HG03097 (cell line): ENCODE measurements around the gene WASL.
"Not testable (repeated sequence)": the region's sequence is repeated elsewhere in the genome, so short reads cannot be mapped to it uniquely, and the experiment has no call there.

Experiments used
- ATAC-seq: cut with Tn5 transposase; IDR thresholded peaks from one replicate; pipeline ENCODE4 v1.9.1; 2021; ENCODE audit not compliant: unreplicated experiment, low FRiP score

Gene WASL

DNA sequence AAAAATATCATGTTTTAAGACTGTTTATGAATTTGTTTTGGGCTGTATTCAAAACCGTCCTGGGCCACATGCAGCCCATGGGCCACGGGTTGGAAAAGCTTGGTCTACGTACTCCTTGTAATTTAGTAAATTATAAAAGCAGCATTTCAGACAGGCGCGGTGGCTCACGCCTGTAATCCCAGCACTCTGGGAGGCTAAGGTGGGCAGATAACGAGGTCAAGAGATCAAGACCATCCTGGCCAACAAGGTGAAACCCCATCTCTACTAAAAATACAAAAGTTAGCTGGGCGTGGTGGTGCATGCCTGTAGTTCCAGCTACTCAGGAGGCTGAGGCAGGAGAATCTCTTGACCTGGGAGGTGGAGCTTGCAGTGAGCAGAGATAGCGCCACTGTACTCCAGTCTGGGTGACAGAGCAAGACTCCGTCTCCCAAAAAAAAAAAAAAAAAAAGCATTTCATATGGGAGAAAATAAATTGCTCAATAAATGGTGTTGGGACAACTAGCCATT is 11.6 kb downstream of the WASL start:
- ATAC-seq, result not testable (repeated sequence)

DNA sequence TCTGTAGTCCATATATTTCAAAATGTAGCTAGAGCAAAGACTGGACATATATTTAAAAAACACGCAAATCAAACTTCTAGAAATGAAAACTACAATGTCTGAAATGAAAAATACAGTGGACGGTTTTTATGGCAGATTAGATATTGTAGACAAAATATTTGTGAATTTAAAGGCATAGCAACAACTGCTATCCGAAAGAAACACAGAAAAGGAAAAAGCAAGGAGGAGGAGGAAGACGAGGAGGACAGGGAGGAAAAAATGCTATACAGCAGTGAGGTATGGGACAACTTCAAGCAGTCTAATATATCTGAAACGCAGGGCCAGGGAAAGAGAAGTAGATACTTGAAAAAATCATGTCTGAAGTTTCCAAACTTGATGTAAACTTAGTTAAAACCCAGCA is 13.3 kb downstream of the WASL start:
- no peak for ATAC-seq

- no peak for ATAC-seq
Observed at GRCh38 chr7:123734498-123734897, 14.3 kb downstream of the WASL start.

- ATAC-seq, result no peak
Observed at GRCh38 chr7:123732413-123733091, 16.3 kb downstream of the WASL start.

DNA sequence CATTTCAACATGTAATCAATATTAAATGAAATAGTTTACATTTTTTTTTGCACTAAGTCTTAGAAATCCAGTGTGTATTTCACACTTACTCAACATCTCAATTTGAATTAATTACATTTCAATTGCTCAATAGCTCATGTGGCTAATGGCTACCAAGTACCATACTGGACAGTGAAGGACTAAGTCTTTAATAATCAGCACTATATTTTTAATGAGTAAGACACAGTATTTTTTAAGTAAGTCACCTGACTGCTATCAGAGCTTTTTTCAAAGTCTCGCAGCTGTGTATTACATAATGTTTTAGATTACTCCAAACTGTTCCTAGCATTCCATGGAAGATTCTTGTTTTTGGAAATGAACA is 19.6 kb downstream of the WASL start:
- no peak for ATAC-seq

GRCh38 chr7:123727071-123727837 is 21.5 kb downstream of the WASL start:
- no peak for ATAC-seq

DNA sequence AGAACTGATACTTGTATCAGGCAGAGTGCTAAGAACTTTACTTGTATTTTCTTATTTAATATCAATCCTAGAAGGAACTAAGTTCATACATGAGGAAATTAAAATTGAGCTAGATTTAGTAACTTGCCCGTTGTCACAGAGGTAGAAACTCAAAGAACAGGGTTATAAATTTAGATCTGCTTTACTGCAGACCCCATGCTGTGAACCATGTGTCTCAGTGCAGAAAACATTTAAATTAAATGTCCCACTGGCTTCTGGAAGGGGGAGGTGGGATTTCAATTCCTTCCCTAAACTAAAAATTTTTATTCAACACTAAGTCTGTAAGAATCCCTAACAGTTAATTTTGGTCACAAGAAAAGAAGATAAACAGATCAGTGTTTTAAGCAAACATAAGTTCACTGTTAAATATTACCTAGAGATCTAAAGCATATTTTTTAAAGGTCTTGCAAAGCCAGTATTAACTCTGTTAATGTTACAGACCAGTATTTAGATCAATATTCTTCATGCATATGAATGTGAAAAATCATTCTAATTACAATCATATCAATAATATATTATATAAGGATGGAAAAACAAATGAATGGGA is 23.1 kb downstream of the WASL start:
- no peak for ATAC-seq

- ATAC-seq, result no peak
Observed at GRCh38 chr7:123724817-123725253, 24.0 kb downstream of the WASL start.

DNA sequence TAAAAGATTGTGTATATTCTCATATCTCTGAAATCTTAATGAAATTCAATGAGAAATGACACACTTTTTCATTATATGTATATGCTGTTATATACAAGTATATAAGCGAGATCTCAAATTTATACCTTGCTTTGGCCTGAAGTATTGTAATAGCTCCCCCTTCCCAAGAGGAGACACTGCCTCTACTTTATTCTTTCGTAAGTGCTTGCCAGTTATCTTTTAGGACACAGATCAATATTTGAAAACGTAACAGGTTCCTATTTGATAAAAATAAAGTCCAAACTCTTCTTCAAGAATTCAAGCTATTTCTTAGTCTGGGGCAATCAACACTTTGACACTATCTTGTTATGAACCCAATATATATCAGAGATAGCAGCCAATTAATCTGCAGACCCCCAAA is 24.9 kb downstream of the WASL start:
- ATAC-seq, result no peak

DNA sequence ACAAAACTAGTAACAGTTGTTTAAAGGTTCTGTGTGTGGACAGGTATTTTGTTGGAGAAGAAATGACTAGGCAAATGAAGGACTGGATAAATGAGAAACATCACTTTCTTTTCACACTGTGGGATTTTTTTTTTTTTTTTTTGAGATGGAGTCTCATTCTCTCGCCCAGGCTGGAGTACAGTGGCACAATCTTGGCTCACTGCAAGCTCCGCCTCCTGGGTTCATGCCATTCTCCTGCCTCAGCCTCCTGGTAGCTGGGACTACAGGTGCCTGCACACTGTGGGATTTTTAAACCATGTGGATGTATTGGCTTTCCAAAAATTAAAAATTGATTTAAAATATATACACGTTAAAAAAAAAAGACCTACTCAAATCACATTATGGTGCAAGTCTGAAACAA is 28.3 kb downstream of the WASL start:
- not testable (repeated sequence) for ATAC-seq

GRCh38 chr7:123719197-123719721 is 29.5 kb downstream of the WASL start:
- no peak for ATAC-seq

DNA sequence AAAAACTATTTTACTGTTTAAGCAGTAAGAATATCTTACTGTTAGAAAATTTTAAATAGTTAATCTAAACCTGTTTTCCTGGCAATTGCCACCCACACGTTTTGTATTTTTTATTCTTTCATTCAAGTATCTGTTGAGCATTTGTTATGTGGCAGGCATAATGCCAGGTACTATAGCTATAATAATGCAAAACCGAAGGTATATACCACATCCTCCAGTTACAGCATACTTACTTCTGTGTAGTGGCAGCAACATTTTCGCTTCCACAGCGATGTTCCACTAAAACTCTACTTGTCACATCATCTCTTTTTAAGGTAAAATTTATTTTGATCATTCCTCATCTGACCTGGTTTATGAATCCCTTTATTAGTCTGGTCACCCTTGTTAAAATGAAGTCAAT is 30.0 kb downstream of the WASL start:
- ATAC-seq, result no peak

- ATAC-seq, result no peak
Observed at GRCh38 chr7:123717689-123718088, 31.1 kb downstream of the WASL start.

GRCh38 chr7:123716877-123717276 is 31.9 kb downstream of the WASL start:
- no peak for ATAC-seq

GRCh38 chr7:123715799-123716198 is 33.0 kb downstream of the WASL start:
- ATAC-seq, result no peak

DNA sequence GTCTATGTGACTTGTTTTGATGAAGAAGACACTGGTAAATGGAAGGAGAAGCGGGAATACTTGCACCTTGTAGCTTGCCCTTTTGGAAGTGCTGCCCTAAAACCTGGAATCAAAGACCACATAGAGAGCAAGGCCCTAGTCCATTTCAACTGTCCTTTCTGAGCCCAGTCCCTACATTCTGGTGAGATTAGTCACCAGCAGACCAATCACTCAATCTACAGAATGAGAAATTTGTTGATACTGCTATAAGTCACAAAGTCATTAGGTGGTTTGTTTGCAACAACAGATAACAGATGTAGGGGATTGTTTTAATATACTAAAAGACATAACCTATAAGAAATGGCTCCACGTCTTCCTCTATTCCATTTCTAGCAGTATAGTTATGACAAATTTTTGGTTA is 33.6 kb downstream of the WASL start:
- ATAC-seq, result no peak

GRCh38 chr7:123714296-123715080 is 34.3 kb downstream of the WASL start:
- no peak for ATAC-seq

DNA sequence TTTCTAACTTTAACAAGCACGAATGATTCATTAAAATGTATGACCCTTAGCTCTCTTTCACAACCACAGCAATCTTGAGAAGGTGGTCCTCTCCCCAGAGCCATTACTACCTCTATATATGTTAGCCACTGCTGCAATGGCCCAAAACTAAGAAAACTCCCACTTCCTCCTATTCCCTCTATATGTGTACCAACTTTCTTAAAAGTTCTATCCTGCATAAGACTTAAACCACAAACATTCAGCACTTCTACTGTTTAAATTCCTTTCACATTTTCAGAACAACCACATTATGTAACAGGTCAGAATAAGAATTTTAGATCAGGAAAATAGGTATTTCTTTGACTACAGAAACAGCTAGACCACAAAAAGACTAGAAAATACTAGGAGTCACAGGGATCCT is 36.2 kb downstream of the WASL start:
- ATAC-seq, result no peak

DNA sequence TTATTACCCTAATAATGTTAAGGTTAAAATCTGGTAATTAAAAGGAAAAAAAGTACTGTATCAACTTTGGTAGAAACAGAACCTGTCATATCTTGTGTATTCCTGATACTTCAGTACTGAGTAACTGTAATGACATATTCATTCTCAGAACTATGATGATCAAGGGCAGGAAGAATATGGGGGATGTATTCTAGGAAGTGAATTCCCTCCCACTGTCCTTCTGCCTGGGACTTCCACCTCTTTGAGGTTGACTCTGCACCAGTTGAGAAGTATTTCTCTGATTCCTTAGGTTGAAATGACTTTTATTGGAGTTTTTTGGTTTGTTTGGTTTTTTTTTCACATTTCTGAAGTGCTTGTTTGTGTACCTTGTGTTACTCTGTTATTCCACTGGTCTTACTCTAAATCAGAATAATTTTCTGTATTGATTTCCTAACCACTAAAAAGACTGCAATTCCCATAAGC is 36.9 kb downstream of the WASL start:
- ATAC-seq, result no peak

DNA sequence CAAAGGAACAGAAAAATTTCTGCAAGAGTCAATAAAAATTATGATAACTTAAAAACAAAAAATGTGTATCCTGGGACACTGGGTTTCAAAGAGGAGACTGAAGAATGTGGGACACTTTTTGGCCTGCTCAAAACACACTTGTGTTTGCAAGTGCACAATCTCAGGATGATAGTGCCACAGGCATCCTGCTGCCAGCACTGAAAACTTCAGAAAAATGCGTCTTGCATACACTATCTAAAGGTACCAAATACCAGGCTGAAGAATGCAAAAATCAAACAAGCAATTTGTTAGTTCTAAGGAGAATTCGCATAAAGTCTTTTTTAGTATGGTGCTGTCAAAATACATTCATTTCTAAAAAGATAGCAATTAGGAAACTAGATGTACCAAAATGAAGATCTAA is 38.1 kb downstream of the WASL start:
- ATAC-seq, result no peak

GRCh38 chr7:123709525-123709924 is 39.3 kb downstream of the WASL start:
- ATAC-seq, result no peak
